IPS-15b (cell line): ENCODE results near the gene SYNE1.

ENCODE experiments used
- H3K27me3 ChIP-seq: one replicate; pipeline ENCODE4 v1.6.1; 2013; ENCODE audit warnings: low read length; ENCODE audit not compliant: control insufficient read depth, insufficient read depth
- H3K36me3 ChIP-seq: one replicate; pipeline ENCODE4 v1.6.1; 2013; ENCODE audit warnings: low read length; ENCODE audit not compliant: control insufficient read depth, insufficient read depth
- H3K4me1 ChIP-seq: one replicate; pipeline ENCODE4 v1.6.1; 2013; ENCODE audit warnings: mild to moderate bottlenecking, low read length; ENCODE audit not compliant: control insufficient read depth, insufficient read depth
- H3K4me3 ChIP-seq: one replicate; pipeline ENCODE4 v1.5.1; 2013; ENCODE audit warnings: low read depth, low read length
- H3K9ac ChIP-seq: one replicate; pipeline ENCODE4 v1.6.1; 2013; ENCODE audit warnings: low read depth, mild to moderate bottlenecking, low read length
- H3K9me3 ChIP-seq: one replicate; pipeline ENCODE4 v1.6.1; 2013; ENCODE audit warnings: mild to moderate bottlenecking, low read length; ENCODE audit not compliant: control insufficient read depth, insufficient read depth

Gene SYNE1

GRCh38 chr6:152273638-152274037 is 363.5 kb downstream of the SYNE1 start:
- Histone ChIP-seq H3K36me3 (no peaks in the 10 kb centered on the region), H3K9ac (no peak overlapping the region), H3K27me3 (no peaks in the 10 kb centered on the region), H3K9me3 (no peaks in the 10 kb centered on the region), H3K4me1 (no peaks in the 10 kb centered on the region), H3K4me3 (no peak overlapping the region)

GRCh38 chr6:152273002-152273401 is 364.2 kb downstream of the SYNE1 start:
- Histone ChIP-seq H3K9ac (no peak overlapping the region), H3K36me3 (no peaks in the 10 kb centered on the region), H3K4me3 (no peak overlapping the region), H3K4me1 (no peaks in the 10 kb centered on the region), H3K9me3 (no peaks in the 10 kb centered on the region), H3K27me3 (no peaks in the 10 kb centered on the region)

GRCh38 chr6:152272486-152272885 is 364.7 kb downstream of the SYNE1 start:
- Histone ChIP-seq H3K27me3 (no peaks in the 10 kb centered on the region), H3K4me1 (no peaks in the 10 kb centered on the region), H3K9ac (no peak overlapping the region), H3K9me3 (no peaks in the 10 kb centered on the region), H3K36me3 (no peaks in the 10 kb centered on the region), H3K4me3 (no peak overlapping the region)

GRCh38 chr6:152271776-152272464 is 365.2 kb downstream of the SYNE1 start:
- no peaks in the 10 kb centered on the region for H3K27me3 ChIP-seq
- no peaks in the 10 kb centered on the region for H3K36me3 ChIP-seq
- H3K9ac ChIP-seq = no peak overlapping the region
- no peak overlapping the region for H3K4me3 ChIP-seq
- no peaks in the 10 kb centered on the region for H3K4me1 ChIP-seq
- no peaks in the 10 kb centered on the region for H3K9me3 ChIP-seq

GRCh38 chr6:152270301-152270925 is 366.7 kb downstream of the SYNE1 start:
- Histone ChIP-seq H3K9me3 (no peaks in the 10 kb centered on the region), H3K27me3 (no peaks in the 10 kb centered on the region), H3K36me3 (no peaks in the 10 kb centered on the region), H3K9ac (no peak overlapping the region), H3K4me1 (no peaks in the 10 kb centered on the region), H3K4me3 (no peak overlapping the region)

GRCh38 chr6:152268846-152269442 is 368.2 kb downstream of the SYNE1 start:
- H3K9ac ChIP-seq = no peak overlapping the region
- H3K36me3 ChIP-seq = no peaks in the 10 kb centered on the region
- no peak overlapping the region for H3K4me3 ChIP-seq
- no peaks in the 10 kb centered on the region for H3K27me3 ChIP-seq
- no peaks in the 10 kb centered on the region for H3K9me3 ChIP-seq
- H3K4me1 ChIP-seq = no peaks in the 10 kb centered on the region

GRCh38 chr6:152267967-152268845 is 369.0 kb downstream of the SYNE1 start:
- Histone ChIP-seq H3K27me3 (no peaks in the 10 kb centered on the region), H3K36me3 (no peaks in the 10 kb centered on the region), H3K9ac (no peak overlapping the region), H3K9me3 (no peaks in the 10 kb centered on the region), H3K4me3 (no peak overlapping the region), H3K4me1 (no peaks in the 10 kb centered on the region)

GRCh38 chr6:152265651-152266050 is 371.5 kb downstream of the SYNE1 start:
- Histone ChIP-seq H3K9ac (no peak overlapping the region), H3K27me3 (no peaks in the 10 kb centered on the region), H3K4me3 (no peak overlapping the region), H3K36me3 (no peaks in the 10 kb centered on the region), H3K9me3 (peaks cover 5% of the 10 kb centered on the region), H3K4me1 (no peaks in the 10 kb centered on the region)

GRCh38 chr6:152263582-152263981 is 373.6 kb downstream of the SYNE1 start:
- Histone ChIP-seq H3K4me1 (no peaks in the 10 kb centered on the region), H3K27me3 (no peaks in the 10 kb centered on the region), H3K9me3 (peaks cover 5% of the 10 kb centered on the region), H3K4me3 (no peak overlapping the region), H3K36me3 (no peaks in the 10 kb centered on the region), H3K9ac (no peak overlapping the region)

- H3K9me3 ChIP-seq = peaks cover 5% of the 10 kb centered on the region
- H3K4me3 ChIP-seq = no peak overlapping the region
- no peaks in the 10 kb centered on the region for H3K4me1 ChIP-seq
- H3K36me3 ChIP-seq = no peaks in the 10 kb centered on the region
- no peaks in the 10 kb centered on the region for H3K27me3 ChIP-seq
- no peak overlapping the region for H3K9ac ChIP-seq
Observed at GRCh38 chr6:152261179-152261578, 376.0 kb downstream of the SYNE1 start.

- no peaks in the 10 kb centered on the region for H3K27me3 ChIP-seq
- no peaks in the 10 kb centered on the region for H3K36me3 ChIP-seq
Observed at GRCh38 chr6:152259234-152259633, 377.9 kb downstream of the SYNE1 start.

More at GRCh38 chr6:152259234-152259633, 377.9 kb downstream of the SYNE1 start:
- H3K4me1 ChIP-seq = no peaks in the 10 kb centered on the region
- H3K4me3 ChIP-seq = no peak overlapping the region
- H3K9me3 ChIP-seq = peaks cover 5% of the 10 kb centered on the region
- no peak overlapping the region for H3K9ac ChIP-seq
